ENCODE measurements around the gene SH2D1A. TPM values are rescaled to one million over a fixed set of nuclear protein-coding genes. Genes with fewer than 3 reads are reported as not detected.
"Not testable (repeated sequence)": the region's sequence is repeated elsewhere in the genome, so short reads cannot be mapped to it uniquely, and the experiment has no call there.

Gene SH2D1A
- total RNA-seq, 6 donors from 2014 or later = 0.44 to 11.0 (median 1.5) TPM

DNA sequence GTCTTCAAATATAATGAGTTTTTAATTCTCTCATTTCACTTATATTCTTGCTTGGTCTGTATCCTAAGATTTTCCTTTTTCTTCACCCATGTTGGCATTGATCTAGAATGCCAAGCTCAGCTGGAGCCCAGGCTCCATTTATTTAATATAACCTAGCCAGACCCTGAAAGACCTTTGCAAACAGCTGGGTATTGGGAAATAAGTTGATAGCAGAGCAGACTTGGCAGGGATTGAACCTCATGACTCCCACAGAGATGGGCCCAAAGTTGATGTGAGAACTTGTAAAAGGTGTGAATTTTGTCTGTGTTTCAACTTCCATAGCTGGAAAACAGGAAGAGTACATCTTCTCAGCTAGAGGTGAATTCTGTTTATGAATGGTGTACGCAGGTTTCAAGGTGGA is 59.5 kb downstream of the SH2D1A start:
- ATAC-seq (ENCODE audit: low FRiP score in 2 of 2) = no peak
- H3K4me3 ChIP-seq = no peak overlapping the region

GRCh38 chrX:124406294-124407014 is 60.1 kb downstream of the SH2D1A start:
- Histone ChIP-seq H3K4me3 (no peak overlapping the region), H3K27ac (no peak overlapping the region), H3K4me1 (peaks cover 0 to 5% (median 2%) of the 10 kb centered on the region in 4 donors), H3K9me3 (no peaks in the 10 kb centered on the region), H3K27me3 (no peaks in the 10 kb centered on the region), H3K36me3 (no peaks in the 10 kb centered on the region)
- ATAC-seq (ENCODE audit: low FRiP score in 2 of 2) (peak; percentile 70 to 89), DNase-seq (peak in 1 of 2 donors; percentile 28)
- WGBS, 2 donors = 30% methylated on average over 10 to 12 of the region's 12 CpGs
- peak in 5 of 6 experiments; percentile 25 to 60 (median 47) for TF ChIP-seq CTCF (IDR thresholded peaks at IDR 0.05)
- no peak for TF ChIP-seq EP300 (IDR thresholded peaks at IDR 0.05)

More for the DNA sequence above, 59.5 kb downstream of the SH2D1A start:
- Histone ChIP-seq H3K36me3 (no peaks in the 10 kb centered on the region), H3K27me3 (no peaks in the 10 kb centered on the region), H3K4me1 (peaks cover 0 to 5% (median 2%) of the 10 kb centered on the region in 4 donors), H3K27ac (no peak overlapping the region), H3K9me3 (no peaks in the 10 kb centered on the region)
- no peak for TF ChIP-seq CTCF (IDR thresholded peaks at IDR 0.05)
- no peak for TF ChIP-seq POLR2A (IDR thresholded peaks at IDR 0.05)
- no peak for TF ChIP-seq EP300 (IDR thresholded peaks at IDR 0.05)
- no peak for TF ChIP-seq POLR2AphosphoS5 (IDR thresholded peaks at IDR 0.05)
- 87 to 88% methylated on average over 1 of the region's 1 CpG for WGBS, 2 donors
- DNase-seq = no peak

- ATAC-seq (ENCODE audit: low FRiP score in 2 of 2) (no peak), DNase-seq (no peak)
- Histone ChIP-seq H3K27ac (no peak overlapping the region), H3K9me3 (no peaks in the 10 kb centered on the region), H3K36me3 (no peaks in the 10 kb centered on the region), H3K4me1 (peaks cover 0 to 5% (median 2%) of the 10 kb centered on the region in 4 donors), H3K4me3 (no peak overlapping the region), H3K27me3 (no peaks in the 10 kb centered on the region)
- no peak for TF ChIP-seq EP300 (IDR thresholded peaks at IDR 0.05)
- no peak for TF ChIP-seq POLR2AphosphoS5 (IDR thresholded peaks at IDR 0.05)
- TF ChIP-seq POLR2A (IDR thresholded peaks at IDR 0.05) = no peak
- TF ChIP-seq CTCF (IDR thresholded peaks at IDR 0.05) = no peak
- WGBS, 2 donors = 39 to 50% methylated on average over 1 of the region's 1 CpG
These were observed 60.9 kb downstream of the SH2D1A start for GRCh38 chrX:124407226-124407625.

GRCh38 chrX:124408380-124408779 is 62.0 kb downstream of the SH2D1A start:
- ATAC-seq (ENCODE audit: low FRiP score in 2 of 2); DNase-seq: not testable (repeated sequence)
- 83 to 92% methylated on average over 4 to 5 of the region's 6 CpGs for WGBS, 2 donors

DNA sequence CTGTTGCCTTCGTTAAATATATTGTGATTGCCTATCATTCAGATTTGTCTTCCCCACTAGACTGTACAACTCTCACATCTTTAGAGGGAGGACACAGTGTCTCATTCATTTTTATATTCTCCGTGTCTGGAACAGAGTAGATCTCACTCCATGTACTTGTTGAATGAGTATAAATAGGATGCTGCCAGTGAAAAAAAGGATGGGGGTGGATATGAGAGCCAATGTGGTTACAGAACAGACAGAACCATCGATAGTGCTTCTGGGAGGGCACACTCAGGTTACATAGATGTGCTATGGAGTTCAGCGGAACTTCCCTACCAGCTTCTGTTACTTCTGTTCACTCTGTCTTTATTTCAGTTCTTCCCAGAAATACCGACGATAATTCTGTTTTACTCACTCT is 66.9 kb downstream of the SH2D1A start:
- Histone ChIP-seq H3K4me3 (no peak overlapping the region), H3K27ac (no peak overlapping the region), H3K9me3 (no peaks in the 10 kb centered on the region), H3K4me1 (no peaks in the 10 kb centered on the region), H3K36me3 (no peaks in the 10 kb centered on the region), H3K27me3 (no peaks in the 10 kb centered on the region)
- no peak for DNase-seq
- TF ChIP-seq CTCF (IDR thresholded peaks at IDR 0.05) (no peak), POLR2AphosphoS5 (IDR thresholded peaks at IDR 0.05) (no peak), EP300 (IDR thresholded peaks at IDR 0.05) (no peak), POLR2A (IDR thresholded peaks at IDR 0.05) (no peak)
- ATAC-seq (ENCODE audit: low FRiP score in 2 of 2) = no peak
- 78 to 91% methylated on average over 6 of the region's 6 CpGs for WGBS, 2 donors

More at GRCh38 chrX:124408380-124408779, 62.0 kb downstream of the SH2D1A start:
- not testable (repeated sequence) for H3K9me3 ChIP-seq, H3K4me1 ChIP-seq, H3K27me3 ChIP-seq, H3K27ac ChIP-seq, H3K36me3 ChIP-seq, H3K4me3 ChIP-seq
